SK-N-SH (cell line): ENCODE data around the gene TRMT44. TPM values are rescaled to one million over a fixed set of nuclear protein-coding genes. Genes with fewer than 3 reads are reported as not detected.

Experiments
- CTCF ChIA-PET: fragments of 300-600, 350-600 bp; formaldehyde crosslinking; extraction: SDS; loops from one replicate; lab custom pipeline; 2021; lab: Yijun Ruan, JAX
- POLR2A ChIA-PET: fragments of 350-600 bp; sonication (Branson Sonifier 250); formaldehyde crosslinking; extraction: SDS; loops from one replicate; lab custom pipeline; 2020; ENCODE audit warnings: antibody characterized with exemption, inconsistent platforms; lab: Yijun Ruan, JAX
- DNase-seq: peaks from one replicate; pipeline ENCODE4 v3.0.0; 2012
- H2AFZ ChIP-seq: fragments of 200-600 bp; sonication (generic); 2 replicates; pipeline ENCODE4 v1.8.1; 2016; ENCODE audit warnings: antibody characterized with exemption, mild to moderate bottlenecking, low read depth
- H3F3A ChIP-seq: fragments of 200-600 bp; sonication (generic); replicated peaks from 2 replicates; pipeline ENCODE3; 2016; ENCODE audit warnings: antibody characterized with exemption, mild to moderate bottlenecking; ENCODE audit not compliant: insufficient read depth
- H3K27ac ChIP-seq, 2 experiments: fragments of 200-500 bp in 1 of 2; fragments of 200-600 bp in 1 of 2; sonication (Bioruptor generic) in 1 of 2; sonication (generic), shearing (Covaris generic) in 1 of 2; 2 replicates each; pipeline versions ENCODE4 v1.5.1 to v1.6.1; 2014 to 2016; ENCODE audit warnings: low read depth in 2 of 2, inconsistent platforms in 1 of 2, low read length in 1 of 2, mild to moderate bottlenecking in 1 of 2, mixed read lengths in 1 of 2
- H3K27me3 ChIP-seq: fragments of 200-600 bp; sonication (generic), shearing (Covaris generic); 2 replicates; pipeline ENCODE4 v1.6.1; 2016; ENCODE audit warnings: mixed run types; ENCODE audit not compliant: insufficient read depth
- H3K36me3 ChIP-seq, 2 experiments: fragments of 200-500 bp in 1 of 2; fragments of 200-600 bp in 1 of 2; sonication (Bioruptor generic) in 1 of 2; sonication (generic) in 1 of 2; replicated peaks in 1 of 2; 2 replicates each; pipeline versions ENCODE3 to v1.5.1; 2014 to 2016; ENCODE audit warnings: low read length in 1 of 2, mild to moderate bottlenecking in 1 of 2; ENCODE audit not compliant: insufficient read depth in 2 of 2, control insufficient read depth in 1 of 2
- H3K4me1 ChIP-seq, 2 experiments: fragments of 200-500 bp in 1 of 2; fragments of 200-600 bp in 1 of 2; sonication (Bioruptor generic) in 1 of 2; sonication (generic), shearing (Covaris generic) in 1 of 2; 2 replicates each; pipeline versions ENCODE4 v1.5.1 to v1.6.1; 2014 to 2016; ENCODE audit warnings: low read depth in 1 of 2, low read length in 1 of 2, mixed run types in 1 of 2; ENCODE audit not compliant: insufficient read depth in 2 of 2, control insufficient read depth in 1 of 2
- H3K4me2 ChIP-seq: fragments of 200-600 bp; sonication (generic), shearing (Covaris generic); 2 replicates; pipeline ENCODE4 v1.6.1; 2017; ENCODE audit warnings: mixed run types
- H3K4me3 ChIP-seq, 2 experiments: fragments of 200-500 bp in 1 of 2; fragments of 200-600 bp in 1 of 2; sonication (Bioruptor generic) in 1 of 2; sonication (generic), shearing (Covaris generic) in 1 of 2; 2 replicates each; pipeline versions ENCODE4 v1.5.1 to v1.8.1; 2014 to 2016; ENCODE audit warnings: low read depth in 2 of 2, inconsistent platforms in 1 of 2, low read length in 1 of 2, mild to moderate bottlenecking in 1 of 2, mixed read lengths in 1 of 2, moderate library complexity in 1 of 2
- H3K79me2 ChIP-seq: fragments of 200-600 bp; sonication (generic); 2 replicates; pipeline ENCODE4 v1.8.1; 2017; ENCODE audit warnings: mild to moderate bottlenecking; ENCODE audit not compliant: insufficient read depth
- H3K9ac ChIP-seq: fragments of 200-600 bp; sonication (generic); 2 replicates; pipeline ENCODE4 v1.6.1; 2017; ENCODE audit warnings: mixed run types
- H3K9me2 ChIP-seq: fragments of 200-600 bp; sonication (generic); 2 replicates; pipeline ENCODE4 v1.6.1; 2017; ENCODE audit warnings: mixed run types
- H3K9me3 ChIP-seq: fragments of 200-600 bp; sonication (generic); 2 replicates; pipeline ENCODE4 v1.6.1; 2017; ENCODE audit warnings: mixed run types, mild to moderate bottlenecking, moderate library complexity
- H4K20me1 ChIP-seq: fragments of 200-600 bp; sonication (generic); 2 replicates; pipeline ENCODE4 v1.6.1; 2017; ENCODE audit warnings: mild to moderate bottlenecking, mixed run types; ENCODE audit not compliant: insufficient read depth
- ELF1 ChIP-seq: IDR thresholded peaks from 2 replicates; pipeline ENCODE4 v1.4.0; 2012
- EZH2phosphoT487 ChIP-seq: fragments of 200-600 bp; sonication (generic); IDR thresholded peaks from 2 replicates; pipeline ENCODE4 v1.6.1; 2017; ENCODE audit warnings: low read depth, mixed run types, mild to moderate bottlenecking, antibody characterized with exemption, moderate library complexity, borderline replicate concordance
- FOSL2 ChIP-seq: IDR thresholded peaks from 2 replicates; pipeline ENCODE4 v1.4.0; 2012; ENCODE audit warnings: low read depth, mild to moderate bottlenecking, moderate library complexity, borderline replicate concordance
- NFIC ChIP-seq: IDR thresholded peaks from 2 replicates; pipeline ENCODE4 v1.4.0; 2012; ENCODE audit warnings: borderline replicate concordance
- RCOR1 ChIP-seq: fragments of 150-350 bp; IDR thresholded peaks from 2 replicates; pipeline ENCODE4 v1.6.1; 2017; ENCODE audit warnings: antibody characterized with exemption, low read length
- WGBS: methylation state at CpG from one replicate; pipeline ENCODE4 v1.1.6; 2017; ENCODE audit warnings: low lambda C conversion rate; 5-methylcytosine and 5-hydroxymethylcytosine counted together
- polyA plus RNA-seq, 3 experiments: library from polyadenylated mRNA; depleted of rRNA; stranded (reverse); fragments of >200 nt; gene quantifications; 2 replicates each; pipeline ENCODE4 v1.2.3, GENCODE V29; 2012
- TF ChIP-seq, protein P1 (sequence below): IDR thresholded peaks from 2 replicates; pipeline ENCODE4 v1.4.0; 2012; ENCODE audit warnings: low read depth
- TF ChIP-seq, protein P2 (sequence below): IDR thresholded peaks from 2 replicates; pipeline ENCODE4 v1.4.0; 2012; ENCODE audit warnings: low read depth, borderline replicate concordance

TRMT44 gene
- polyA plus RNA-seq, 1 of the 3 experiments (the other 2 are of a cell fraction), result 6.0 TPM

DNA sequence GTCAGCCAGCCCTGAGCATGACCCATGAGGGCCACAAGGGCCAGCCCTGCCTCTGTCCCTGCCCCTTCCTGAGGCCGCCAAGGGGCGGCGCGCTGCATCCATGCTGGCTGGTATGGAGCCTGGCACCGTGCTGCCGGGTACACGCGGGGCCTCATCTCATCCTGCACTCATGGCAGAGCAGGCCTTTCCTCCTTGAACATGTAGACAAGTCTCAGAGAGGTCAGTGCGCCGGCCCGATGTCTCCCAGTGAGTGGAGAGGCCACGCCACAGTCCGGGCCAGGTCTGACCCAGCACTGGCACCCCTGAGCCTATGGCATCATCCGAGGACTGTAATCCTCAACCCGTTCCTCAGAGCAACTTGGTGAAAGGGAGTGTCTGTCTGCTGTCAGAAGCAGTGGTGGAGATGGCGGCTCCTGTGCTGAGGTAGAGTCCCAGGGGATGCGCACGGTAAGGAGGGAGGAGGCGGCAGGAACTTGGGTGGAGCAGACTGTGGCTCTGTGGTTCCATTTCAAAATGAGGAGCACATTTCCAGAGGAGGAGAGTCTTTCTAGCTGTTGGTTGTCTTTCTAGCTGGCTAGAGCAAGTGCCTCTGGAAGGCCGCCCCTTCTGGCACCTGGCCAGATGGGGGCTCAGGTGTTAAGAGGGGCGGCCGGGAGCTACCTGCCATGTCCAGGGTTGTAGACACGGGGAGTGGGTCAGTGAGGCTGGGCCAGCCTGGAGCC lies 32.8 kb downstream of the TRMT44 start:
- Histone ChIP-seq H4K20me1 (no peaks in the 10 kb centered on the region), H3K4me1 (no peaks in the 10 kb centered on the region), H3K27ac (no peak overlapping the region; a peak in 1 of 4 replicates), H3F3A (no peaks in the 10 kb centered on the region), H2AFZ (no peak overlapping the region), H3K9me2 (no peaks in the 10 kb centered on the region), H3K36me3 (peaks cover under 1 to 22% of the 10 kb centered on the region in 2 experiments), H3K4me3 (no peak overlapping the region), H3K9ac (no peak overlapping the region), H3K9me3 (no peaks in the 10 kb centered on the region), H3K4me2 (no peak overlapping the region), H3K79me2 (no peaks in the 10 kb centered on the region), H3K27me3 (no peaks in the 10 kb centered on the region)
- WGBS, result 95% methylated on average over 15 of the region's 23 CpGs
- DNase-seq, result peak; percentile 22
- ChIA-PET CTCF (interaction anchor here (1.0 to 2.7 kb wide), 3 partner anchors 38 to 134 kb away, joined by 3 to 11 read pairs (median 4); no protein-coding TSS in a partner anchor), POLR2A (no interaction called here)
- no peak for TF ChIP-seq EZH2phosphoT487

DNA sequence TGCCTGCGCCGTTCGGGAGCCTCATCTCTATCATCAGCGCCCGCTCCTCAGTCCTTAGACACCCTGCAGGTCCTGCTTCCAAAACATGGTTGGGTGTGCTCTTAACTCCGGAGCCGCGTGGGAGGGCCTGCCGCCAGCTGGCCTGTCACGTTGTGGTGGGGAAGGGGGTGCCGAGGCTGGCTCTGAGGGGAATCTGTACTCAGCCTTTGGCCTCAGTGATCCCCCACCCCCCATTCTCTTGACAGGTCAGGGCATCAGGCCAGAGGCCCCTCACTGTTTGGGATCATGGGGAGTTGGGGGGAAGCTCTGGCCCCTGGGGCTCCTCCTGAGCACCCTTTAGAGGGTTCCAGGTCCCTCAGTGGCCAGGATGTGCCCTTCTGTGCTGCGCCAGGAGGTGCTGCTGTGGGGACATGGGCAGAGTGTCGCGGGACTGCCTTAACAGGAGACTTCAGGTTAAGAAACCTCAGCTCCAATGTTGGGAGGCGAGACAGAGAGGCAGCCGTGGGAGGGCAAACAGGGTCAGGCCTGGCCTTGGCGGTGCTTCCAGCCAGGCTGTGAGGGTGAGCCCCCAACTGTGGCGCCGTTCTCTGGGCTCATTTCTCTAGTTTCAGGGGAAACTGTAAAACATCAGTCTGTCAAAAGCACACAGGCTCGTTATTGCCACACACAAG lies 33.5 kb downstream of the TRMT44 start:
- no peak overlapping the region for H3K4me3 ChIP-seq
- 96% methylated on average over 12 of the region's 20 CpGs for WGBS
- no peak overlapping the region for H3K9ac ChIP-seq
- POLR2A ChIA-PET, result no interaction called here
- H3K9me3 ChIP-seq, result no peaks in the 10 kb centered on the region
- H3K4me2 ChIP-seq, result no peak overlapping the region
- H3K79me2 ChIP-seq, result no peaks in the 10 kb centered on the region
- TF ChIP-seq, protein P1, sequence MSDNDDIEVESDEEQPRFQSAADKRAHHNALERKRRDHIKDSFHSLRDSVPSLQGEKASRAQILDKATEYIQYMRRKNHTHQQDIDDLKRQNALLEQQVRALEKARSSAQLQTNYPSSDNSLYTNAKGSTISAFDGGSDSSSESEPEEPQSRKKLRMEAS, result no peak
- TF ChIP-seq, protein P2, sequence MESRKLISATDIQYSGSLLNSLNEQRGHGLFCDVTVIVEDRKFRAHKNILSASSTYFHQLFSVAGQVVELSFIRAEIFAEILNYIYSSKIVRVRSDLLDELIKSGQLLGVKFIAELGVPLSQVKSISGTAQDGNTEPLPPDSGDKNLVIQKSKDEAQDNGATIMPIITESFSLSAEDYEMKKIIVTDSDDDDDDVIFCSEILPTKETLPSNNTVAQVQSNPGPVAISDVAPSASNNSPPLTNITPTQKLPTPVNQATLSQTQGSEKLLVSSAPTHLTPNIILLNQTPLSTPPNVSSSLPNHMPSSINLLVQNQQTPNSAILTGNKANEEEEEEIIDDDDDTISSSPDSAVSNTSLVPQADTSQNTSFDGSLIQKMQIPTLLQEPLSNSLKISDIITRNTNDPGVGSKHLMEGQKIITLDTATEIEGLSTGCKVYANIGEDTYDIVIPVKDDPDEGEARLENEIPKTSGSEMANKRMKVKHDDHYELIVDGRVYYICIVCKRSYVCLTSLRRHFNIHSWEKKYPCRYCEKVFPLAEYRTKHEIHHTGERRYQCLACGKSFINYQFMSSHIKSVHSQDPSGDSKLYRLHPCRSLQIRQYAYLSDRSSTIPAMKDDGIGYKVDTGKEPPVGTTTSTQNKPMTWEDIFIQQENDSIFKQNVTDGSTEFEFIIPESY, result no peak
- no peak for TF ChIP-seq NFIC
- TF ChIP-seq RCOR1, result no peak
- no peak for TF ChIP-seq FOSL2
- TF ChIP-seq ELF1, result no peak
- TF ChIP-seq, all 33 proteins: peak for 0
- Histone ChIP-seq H3K36me3 (peaks cover 0 to 21% of the 10 kb centered on the region in 2 experiments), H3K9me2 (no peaks in the 10 kb centered on the region), H3K27ac (no peak overlapping the region), H3K27me3 (no peaks in the 10 kb centered on the region), H3K4me1 (no peaks in the 10 kb centered on the region), H2AFZ (no peak overlapping the region), H4K20me1 (no peaks in the 10 kb centered on the region), H3F3A (no peaks in the 10 kb centered on the region)
- CTCF ChIA-PET, result interaction anchor here (1.0 to 1.5 kb wide), 2 partner anchors 38 to 120 kb away, joined by 3 to 4 read pairs; no protein-coding TSS in a partner anchor
- DNase-seq, result peak; percentile 33
